HFF-Myc (cell line): ENCODE results near the gene ACSBG1.

Experiments
- DNase-seq: peaks from one replicate; pipeline ENCODE4 v3.0.0-alpha.2; 2011; ENCODE audit warnings: low read depth; ENCODE audit errors: extremely low read depth
- H3K4me3 ChIP-seq: replicated peaks from 2 replicates; pipeline ENCODE4 v1.5.1; 2011; ENCODE audit warnings: low read depth, mild to moderate bottlenecking, control low read depth, low read length
- TF ChIP-seq, protein P1 (sequence below): IDR thresholded peaks from 2 replicates; pipeline ENCODE4 v1.5.1; 2012; ENCODE audit warnings: mild to moderate bottlenecking, low read depth, low read length, control low read depth; ENCODE audit errors: missing control alignments

ACSBG1 gene

DNA sequence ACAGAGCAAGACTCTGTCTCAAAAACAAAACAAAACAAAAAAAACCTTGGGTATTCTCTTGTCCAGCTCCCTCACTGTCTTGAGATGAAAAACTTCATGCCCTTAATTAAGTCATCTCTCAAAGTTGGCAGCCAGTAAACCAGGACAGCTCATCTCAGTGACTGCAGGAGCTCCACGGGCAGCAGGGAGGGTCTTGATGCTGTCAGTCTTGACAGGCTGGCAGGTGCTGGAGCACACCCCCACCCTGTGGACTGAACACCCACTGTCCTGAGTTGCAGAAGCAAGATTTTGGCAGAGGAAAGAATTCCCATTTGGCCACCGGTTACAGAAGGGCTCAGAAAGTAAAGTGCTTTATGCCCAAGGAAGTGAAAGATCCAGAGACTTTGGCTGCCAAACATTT, 38.0 kb upstream of the ACSBG1 start:
- no peak overlapping the region for H3K4me3 ChIP-seq
- TF ChIP-seq, protein P1, sequence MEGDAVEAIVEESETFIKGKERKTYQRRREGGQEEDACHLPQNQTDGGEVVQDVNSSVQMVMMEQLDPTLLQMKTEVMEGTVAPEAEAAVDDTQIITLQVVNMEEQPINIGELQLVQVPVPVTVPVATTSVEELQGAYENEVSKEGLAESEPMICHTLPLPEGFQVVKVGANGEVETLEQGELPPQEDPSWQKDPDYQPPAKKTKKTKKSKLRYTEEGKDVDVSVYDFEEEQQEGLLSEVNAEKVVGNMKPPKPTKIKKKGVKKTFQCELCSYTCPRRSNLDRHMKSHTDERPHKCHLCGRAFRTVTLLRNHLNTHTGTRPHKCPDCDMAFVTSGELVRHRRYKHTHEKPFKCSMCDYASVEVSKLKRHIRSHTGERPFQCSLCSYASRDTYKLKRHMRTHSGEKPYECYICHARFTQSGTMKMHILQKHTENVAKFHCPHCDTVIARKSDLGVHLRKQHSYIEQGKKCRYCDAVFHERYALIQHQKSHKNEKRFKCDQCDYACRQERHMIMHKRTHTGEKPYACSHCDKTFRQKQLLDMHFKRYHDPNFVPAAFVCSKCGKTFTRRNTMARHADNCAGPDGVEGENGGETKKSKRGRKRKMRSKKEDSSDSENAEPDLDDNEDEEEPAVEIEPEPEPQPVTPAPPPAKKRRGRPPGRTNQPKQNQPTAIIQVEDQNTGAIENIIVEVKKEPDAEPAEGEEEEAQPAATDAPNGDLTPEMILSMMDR, result no peak
- no peak for DNase-seq

DNA sequence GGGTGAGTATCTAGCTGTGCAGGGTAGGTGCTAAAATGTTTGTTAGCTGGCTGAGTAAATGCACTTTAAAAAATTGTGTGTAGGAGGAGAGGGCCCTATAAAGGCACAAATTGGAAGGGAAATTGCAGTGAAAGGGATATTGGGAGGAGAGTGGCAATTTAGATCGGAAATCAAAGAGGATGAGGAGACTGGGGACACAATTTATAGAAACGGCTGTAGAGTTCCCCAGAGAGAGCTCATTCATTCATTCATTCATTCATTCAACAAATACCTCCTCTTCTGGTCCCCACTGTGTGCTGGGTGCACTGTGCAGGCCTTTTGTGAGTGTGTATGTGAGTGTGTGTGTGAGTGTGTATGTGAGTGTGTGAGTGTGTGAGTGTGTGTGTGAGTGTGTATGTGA, 32.4 kb upstream of the ACSBG1 start:
- TF ChIP-seq, protein P1, result no peak
- H3K4me3 ChIP-seq, result no peak overlapping the region

DNA sequence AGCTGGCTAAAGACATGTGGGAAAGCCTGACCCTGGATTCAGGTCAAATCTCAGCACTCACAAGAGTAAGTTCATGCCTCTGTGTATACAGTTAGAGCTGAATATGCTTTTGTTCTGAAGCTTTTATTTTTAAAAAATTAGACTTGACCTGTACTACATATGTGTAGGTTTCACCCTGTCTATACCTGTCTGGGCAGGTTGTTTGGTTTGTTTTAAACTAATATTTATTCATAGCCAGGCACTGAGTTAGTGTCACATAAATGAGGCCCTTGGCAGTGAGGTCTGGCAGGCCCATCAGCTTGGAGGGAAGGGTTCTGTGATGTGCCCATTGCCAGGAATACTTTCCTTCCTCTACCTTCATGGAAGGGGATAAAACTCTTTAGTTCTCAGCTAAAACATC, 31.9 kb upstream of the ACSBG1 start:
- TF ChIP-seq, protein P1, result no peak
- no peak for DNase-seq
- H3K4me3 ChIP-seq, result no peak overlapping the region

More for the DNA sequence above, 32.4 kb upstream of the ACSBG1 start:
- DNase-seq, result no peak

DNA sequence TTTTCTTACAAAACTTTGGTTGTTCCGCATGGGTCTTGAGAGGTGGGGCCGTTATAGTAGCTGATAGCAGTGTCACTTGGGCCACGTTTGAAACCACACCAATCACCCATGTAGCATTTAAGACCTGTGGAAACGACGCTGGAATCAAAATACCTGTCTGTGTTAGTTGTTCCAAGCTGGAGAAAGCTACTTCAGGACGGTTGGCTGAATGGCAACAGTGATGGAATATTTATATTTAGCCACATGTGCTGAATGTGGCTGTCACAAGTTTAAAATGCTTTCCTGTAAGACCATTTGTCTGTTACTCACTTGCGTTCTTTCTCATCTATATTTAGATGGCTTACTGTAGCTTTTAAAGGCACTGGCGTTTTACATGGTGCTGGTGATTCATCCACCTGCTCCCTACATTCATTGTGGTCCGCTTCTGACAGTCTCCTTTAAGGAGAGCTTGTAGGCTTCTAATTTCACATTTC, 31.4 kb upstream of the ACSBG1 start:
- TF ChIP-seq, protein P1, result no peak
- DNase-seq, result peak; percentile 39
- H3K4me3 ChIP-seq, result no peak overlapping the region

DNA sequence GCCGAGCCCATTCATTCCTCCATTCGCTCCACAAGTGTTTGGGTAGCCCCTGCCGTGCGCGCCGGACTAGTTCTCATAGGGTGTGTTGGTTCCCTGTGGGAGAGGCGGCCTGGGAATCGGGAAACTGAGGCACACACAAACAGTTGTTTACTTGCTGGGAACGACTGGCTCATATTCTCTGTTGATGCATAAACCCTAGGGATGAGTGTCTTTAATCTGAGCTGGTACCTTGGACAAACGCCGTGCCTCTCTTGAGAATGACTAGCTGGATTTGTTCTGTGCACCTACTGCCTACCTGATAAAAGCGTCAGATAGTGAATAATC, 30.7 kb upstream of the ACSBG1 start:
- no peak for DNase-seq
- TF ChIP-seq, protein P1, result no peak
- peak overlapping the region; percentile 24; the same call in 1 of the 2 replicates for H3K4me3 ChIP-seq

DNA sequence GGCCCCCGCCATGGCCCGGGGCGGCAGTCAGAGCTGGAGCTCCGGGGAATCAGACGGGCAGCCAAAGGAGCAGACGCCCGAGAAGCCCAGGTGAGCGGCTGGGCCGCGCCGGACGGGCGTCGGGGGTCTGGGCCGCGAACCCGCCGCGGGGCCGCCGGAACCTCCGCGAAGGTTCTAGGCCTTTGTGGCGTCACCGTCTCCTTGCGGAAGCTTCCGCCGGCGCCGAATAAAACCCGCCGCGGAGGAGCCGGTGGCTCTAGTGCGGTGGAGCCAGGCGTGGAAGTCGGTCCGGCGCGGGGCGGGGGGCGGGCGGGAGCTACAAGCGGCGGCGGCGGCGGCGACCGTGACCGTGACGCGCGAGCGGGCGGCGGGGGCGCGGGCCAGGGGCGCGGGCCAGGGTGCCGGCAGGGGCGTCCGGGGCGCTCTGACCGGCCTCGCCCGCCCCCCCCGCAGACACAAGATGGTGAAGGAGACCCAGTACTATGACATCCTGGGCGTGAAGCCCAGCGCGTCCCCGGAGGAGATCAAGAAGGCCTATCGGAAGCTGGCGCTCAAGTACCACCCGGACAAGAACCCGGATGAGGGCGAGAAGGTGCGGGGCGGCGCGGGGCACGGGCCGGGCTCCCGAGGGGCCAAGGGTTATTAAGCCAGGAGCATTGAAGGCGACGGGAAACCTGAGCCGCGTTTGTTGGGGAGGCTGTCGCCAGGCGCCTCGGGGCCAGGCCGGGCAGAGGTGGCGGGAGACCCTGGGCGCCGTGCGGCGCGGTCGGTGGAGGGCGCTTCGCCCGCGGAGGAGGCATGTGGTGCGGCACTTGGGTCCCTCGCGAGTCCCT, 30.2 kb upstream of the ACSBG1 start, which contains the start of gene DNAJA4:
Gene DNAJA4 (plus strand): TSS at position 259 of the 833 bp plus-strand sequence. CDS start 202 bp downstream, at position 461.
- DNase-seq, result no peak

More for the DNA sequence above, 30.2 kb upstream of the ACSBG1 start, which contains the start of gene DNAJA4:
- TF ChIP-seq, protein P1, result no peak
- peak within 1 kb of the TSS; percentile 24 for H3K4me3 ChIP-seq
